Measurements from ENCODE around the gene LACTB. TPM values are rescaled to one million over a fixed set of nuclear protein-coding genes. Genes with fewer than 3 reads are reported as not detected.

The LACTB gene
- total RNA-seq, 4 donors from 2014 or later, result 9.7 to 22.6 (median 12.1) TPM

DNA sequence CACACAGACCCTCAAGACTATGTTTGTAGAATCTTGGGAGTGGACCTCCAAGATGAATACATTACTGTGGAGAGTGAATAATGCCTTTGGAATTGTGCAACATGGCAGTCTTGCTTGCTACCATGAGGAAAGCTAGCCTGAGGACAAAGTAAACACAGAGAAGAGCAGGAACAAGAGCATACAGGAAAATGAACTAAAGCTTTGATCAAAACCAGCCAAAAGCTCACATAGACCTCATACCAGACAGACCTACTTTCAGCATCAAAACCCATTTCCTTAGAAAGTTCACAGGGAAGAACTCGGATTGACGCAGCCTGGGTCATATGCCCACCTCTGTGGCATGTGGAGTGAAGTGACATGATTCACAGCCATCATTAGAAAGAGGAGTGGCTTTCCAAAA is 64.4 kb downstream of the LACTB start:
- intact Hi-C loops (cut with DNase I), result no loop called here
- DNase-seq, result no peak
- TF ChIP-seq CTCF (IDR thresholded peaks at IDR 0.05), result no peak
- TF ChIP-seq POLR2A (IDR thresholded peaks at IDR 0.05), result no peak
- WGBS, 2 donors, result 48 to 50% methylated on average over 2 of the region's 2 CpGs
- Histone ChIP-seq H3K27me3 (no peaks in the 10 kb centered on the region), H3K4me1 (peaks cover 0 to 45% (median 7%) of the 10 kb centered on the region in 3 donors), H3K36me3 (no peaks in the 10 kb centered on the region), H3K9me3 (no peaks in the 10 kb centered on the region), H3K4me3 (no peak overlapping the region), H3K27ac (no peak overlapping the region)

GRCh38 chr15:63187589-63188226 is 66.0 kb downstream of the LACTB start:
- Histone ChIP-seq H3K9me3 (no peaks in the 10 kb centered on the region), H3K27me3 (no peaks in the 10 kb centered on the region), H3K36me3 (no peaks in the 10 kb centered on the region), H3K4me1 (peaks cover 0 to 57% (median 7%) of the 10 kb centered on the region in 3 donors), H3K27ac (no peak overlapping the region), H3K4me3 (no peak overlapping the region)
- no peak for DNase-seq
- intact Hi-C loops (cut with DNase I), result no loop called here
- TF ChIP-seq CTCF (IDR thresholded peaks at IDR 0.05), result no peak
- no peak for TF ChIP-seq POLR2A (IDR thresholded peaks at IDR 0.05)
- WGBS, 2 donors, result 70 to 76% methylated on average over 4 to 5 of the region's 5 CpGs

GRCh38 chr15:63188247-63188925 is 66.7 kb downstream of the LACTB start:
- DNase-seq, result no peak
- Histone ChIP-seq H3K4me3 (peak overlapping the region; percentile 59 to 91 (median 87)), H3K27ac (peak overlapping the region; percentile 76 to 92 (median 84)), H3K4me1 (peaks cover 0 to 64% (median 7%) of the 10 kb centered on the region in 3 donors), H3K27me3 (no peaks in the 10 kb centered on the region), H3K9me3 (no peaks in the 10 kb centered on the region), H3K36me3 (no peaks in the 10 kb centered on the region)
- TF ChIP-seq POLR2A (IDR thresholded peaks at IDR 0.05), result no peak
- no peak for TF ChIP-seq CTCF (IDR thresholded peaks at IDR 0.05)
- WGBS, 2 donors, result 24 to 34% methylated on average over 8 to 10 of the region's 10 CpGs
- intact Hi-C loops (cut with DNase I), result no loop called here

DNA sequence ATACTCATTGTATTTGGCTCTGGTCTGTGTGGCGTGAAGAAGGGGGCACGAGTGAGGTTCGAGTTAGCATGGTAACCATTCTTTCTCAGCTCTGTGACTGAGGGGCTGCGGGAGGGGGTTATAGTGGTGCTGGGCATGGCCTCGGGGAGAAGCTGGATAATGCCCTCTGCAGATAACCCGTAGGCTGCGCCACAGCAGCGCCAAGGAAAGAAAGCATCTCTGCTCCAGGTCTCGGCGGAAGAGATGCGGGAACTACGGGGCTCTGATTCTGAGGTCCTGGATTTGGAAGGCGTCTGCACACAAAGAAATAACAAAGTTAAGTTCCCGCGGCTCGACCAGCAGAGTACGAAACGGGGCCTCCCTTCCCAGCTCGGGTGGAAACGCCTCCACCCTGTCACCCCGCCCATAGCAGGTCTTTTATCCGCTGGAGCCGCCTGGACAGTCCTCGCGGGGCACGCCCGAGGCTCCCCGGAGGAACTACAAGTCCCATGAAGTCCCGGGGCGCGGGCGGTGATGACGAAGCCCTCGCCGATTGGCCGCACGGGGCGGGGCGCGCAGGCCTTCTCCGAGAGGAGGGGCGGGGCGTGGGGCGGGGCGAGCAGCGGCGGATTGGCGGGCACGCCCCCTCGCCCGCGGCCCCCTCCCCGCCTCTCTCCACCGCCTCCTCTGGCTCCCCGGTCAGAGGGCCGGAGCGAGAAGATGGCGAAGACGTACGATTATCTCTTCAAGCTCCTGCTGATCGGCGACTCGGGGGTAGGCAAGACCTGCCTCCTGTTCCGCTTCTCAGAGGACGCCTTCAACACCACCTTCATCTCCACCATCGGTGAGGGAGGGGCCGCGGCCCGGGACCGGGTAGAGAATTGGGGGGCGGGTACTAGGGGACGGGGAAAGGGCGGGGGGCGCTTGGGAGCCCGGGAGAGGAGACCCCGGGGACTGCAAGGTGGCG is 67.5 kb downstream of the LACTB start, which contains the start of gene RAB8B:
RAB8B (plus strand) TSS at position 681 of the 946 bp plus-strand sequence; CDS start at position 700, 19 bp downstream.
- peak in 2 of 6 experiments; percentile 1 to 10 for TF ChIP-seq CTCF (IDR thresholded peaks at IDR 0.05)
- peak in 2 of 4 donors; percentile 66 to 84 for TF ChIP-seq POLR2A (IDR thresholded peaks at IDR 0.05)
- Histone ChIP-seq H3K36me3 (no peaks in the 10 kb centered on the region), H3K4me1 (peaks cover 0 to 72% (median 12%) of the 10 kb centered on the region in 3 donors), H3K9me3 (no peaks in the 10 kb centered on the region), H3K4me3 (peak within 1 kb of the TSS; percentile 59 to 91 (median 87)), H3K27ac (peak within 1 kb of the TSS; percentile 76 to 95 (median 92)), H3K27me3 (no peaks in the 10 kb centered on the region)
- WGBS, 2 donors, result 0 to 1% methylated on average over 3 to 45 of the region's 77 CpGs
- peak; percentile 91 for DNase-seq
- intact Hi-C loops (cut with DNase I), result no loop called here

Data from esophagus squamous epithelium (tissue), 5 donors.